HepG2 (cell line): ENCODE measurements around the gene TMEM184B. TPM values are rescaled to one million over a fixed set of nuclear protein-coding genes. Genes with fewer than 3 reads are reported as not detected.

Experiments
- CEBPG ChIP-seq: IDR thresholded peaks from 2 replicates; pipeline ENCODE4 v1.6.1; 2016
- GABPB1 ChIP-seq: IDR thresholded peaks from 2 replicates; pipeline ENCODE4 v1.6.1; 2016; ENCODE audit warnings: mild to moderate bottlenecking, missing genetic modification reagents, moderate library complexity, missing compliant biosample characterization
- GATAD2A ChIP-seq: IDR thresholded peaks from 2 replicates; pipeline ENCODE4 v1.6.1; 2016
- GPN1 ChIP-seq: sonication (generic); formaldehyde crosslinking; IDR thresholded peaks from 2 replicates; pipeline ENCODE4 v1.5.1; 2020; ENCODE audit warnings: missing genetic modification reagents, borderline replicate concordance
- HOXA9 ChIP-seq: sonication (generic); formaldehyde crosslinking; IDR thresholded peaks from 2 replicates; pipeline ENCODE4 v1.8.1; 2022; ENCODE audit warnings: missing genetic modification reagents, mild to moderate bottlenecking, moderate library complexity, borderline replicate concordance
- KLF11 ChIP-seq: IDR thresholded peaks from 2 replicates; pipeline ENCODE4 v1.6.1; 2016; ENCODE audit warnings: missing compliant biosample characterization
- MATR3 ChIP-seq: sonication (generic); formaldehyde crosslinking; IDR thresholded peaks from 2 replicates; pipeline ENCODE4 v1.4.0; 2020; ENCODE audit warnings: missing genetic modification reagents
- RARA ChIP-seq: IDR thresholded peaks from 2 replicates; pipeline ENCODE4 v1.6.1; 2016; ENCODE audit warnings: missing genetic modification reagents, missing compliant biosample characterization
- RBAK ChIP-seq: sonication (generic); formaldehyde crosslinking; IDR thresholded peaks from 2 replicates; pipeline ENCODE4 v1.5.1; 2020; ENCODE audit warnings: mild to moderate bottlenecking, missing genetic modification reagents
- RXRB ChIP-seq: IDR thresholded peaks from 2 replicates; pipeline ENCODE4 v1.6.1; 2016; ENCODE audit warnings: borderline replicate concordance, missing genetic modification reagents, missing compliant biosample characterization
- THAP11 ChIP-seq: IDR thresholded peaks from 2 replicates; pipeline ENCODE4 v1.6.1; 2016; ENCODE audit warnings: missing biosample characterization, missing genetic modification reagents
- TMF1 ChIP-seq: sonication (generic); formaldehyde crosslinking; IDR thresholded peaks from 2 replicates; pipeline ENCODE4 v1.8.1; 2022; ENCODE audit warnings: low read depth, missing genetic modification reagents
- XRCC5 ChIP-seq: fragments of 200-400 bp; formaldehyde crosslinking; optimal IDR thresholded peaks from 2 replicates; pipeline ENCODE3; 2017; ENCODE audit warnings: mild to moderate bottlenecking, low read length
- ZC3H13 ChIP-seq: sonication (generic); formaldehyde crosslinking; IDR thresholded peaks from 2 replicates; pipeline ENCODE4 v1.8.1; 2023; ENCODE audit warnings: mild to moderate bottlenecking, missing genetic modification reagents, moderate library complexity
- ZHX1 ChIP-seq: sonication (generic); formaldehyde crosslinking; IDR thresholded peaks from 2 replicates; pipeline ENCODE4 v1.8.1; 2022; ENCODE audit warnings: low read depth, mild to moderate bottlenecking, missing genetic modification reagents
- polyA plus RNA-seq, 8 experiments: library from polyadenylated mRNA; depleted of rRNA in 3 of 8; stranded (reverse) in 7 of 8; unstranded in 1 of 8; fragments of >200 nt; fragmentation: Illumina TruSeq in 4 of 8; extraction: Trizol in 4 of 8; gene quantifications; 2 replicates each; pipeline versions ENCODE4 v1.2.1 to v1.2.3, GENCODE V29; 2011 to 2016; ENCODE audit warnings: low read depth in 4 of 8, missing spikeins in 1 of 8, mixed read lengths in 1 of 8; ENCODE audit not compliant: insufficient read depth in 1 of 8
- total RNA-seq, 5 experiments: library from RNA; depleted of rRNA; stranded (reverse); fragments of >200 nt; fragmentation: Illumina TruSeq; extraction: Trizol; gene quantifications; 2 replicates each; pipeline ENCODE4 v1.2.3, GENCODE V29; 2016; ENCODE audit warnings: low read depth in 1 of 5
- TF ChIP-seq, protein P1 (sequence below): sonication (generic); formaldehyde crosslinking; IDR thresholded peaks from 2 replicates; pipeline ENCODE4 v1.5.0; 2020; ENCODE audit warnings: mild to moderate bottlenecking, missing genetic modification reagents
- TF ChIP-seq, protein P2 (sequence below): IDR thresholded peaks from 2 replicates; pipeline ENCODE4 v1.6.1; 2012; ENCODE audit warnings: low read length, improper control_type of control experiment
- TF ChIP-seq, protein P3 (sequence below): sonication (generic); formaldehyde crosslinking; IDR thresholded peaks from 2 replicates; pipeline ENCODE4 v1.8.1; 2023; ENCODE audit warnings: mild to moderate bottlenecking, inconsistent platforms, moderate library complexity, missing genetic modification reagents, borderline replicate concordance

The TMEM184B gene
- total and polyA plus RNA-seq, 2 of the 13 experiments (the other 11 are each of a cell fraction or from before 2014, with no cell fraction given), result 15.9 to 16.0 TPM

DNA sequence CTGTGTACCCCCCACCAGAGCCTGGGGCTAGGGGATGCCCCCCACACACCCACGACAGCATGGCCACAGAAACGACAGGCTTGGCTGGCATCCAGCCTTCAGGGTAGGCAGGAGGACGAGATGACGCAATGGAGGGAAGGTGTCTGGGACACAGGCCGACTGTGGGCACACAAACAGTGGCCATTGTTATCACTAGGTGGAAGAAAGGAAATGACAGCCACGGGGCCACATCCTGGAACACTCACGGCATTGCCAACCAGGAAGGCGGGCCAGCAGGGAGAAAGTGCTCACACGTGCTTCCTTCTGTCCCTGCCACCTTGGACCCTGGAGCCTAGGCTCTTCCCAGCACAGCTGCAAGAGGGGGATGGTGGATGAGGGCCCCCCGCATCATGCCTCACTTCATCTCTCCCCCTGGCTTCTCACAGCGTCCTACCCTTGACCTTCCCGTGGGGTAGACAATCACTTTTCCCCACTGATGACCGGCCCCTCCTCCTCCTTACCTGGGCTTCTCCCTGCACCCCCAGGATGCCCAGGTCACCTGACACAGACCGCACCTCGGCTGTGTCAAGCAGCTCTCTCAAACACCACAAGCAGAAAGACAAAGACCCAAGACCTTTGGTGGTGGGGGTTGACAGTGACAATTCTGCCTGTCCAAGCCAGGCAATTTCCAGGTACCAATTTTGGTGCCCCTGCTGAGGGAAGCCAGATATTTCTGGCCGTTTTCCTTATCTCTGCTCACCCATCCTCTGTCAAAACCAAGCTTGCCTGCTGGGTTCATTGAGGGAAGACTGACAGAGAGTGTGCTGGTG lies 99.8 kb downstream of the TMEM184B start (continued):
- TF ChIP-seq HOXA9 (CRISPR knock-in tag), result no peak
- no peak for TF ChIP-seq ZC3H13 (CRISPR knock-in tag)
- TF ChIP-seq RBAK, result no peak
- TF ChIP-seq MATR3 (CRISPR knock-in tag), result no peak
- 0 out of 2 replicates have a peak, but pooled peaks have one; percentile 8 for TF ChIP-seq RXRB (CRISPR knock-in tag)
- TF ChIP-seq, protein P1, sequence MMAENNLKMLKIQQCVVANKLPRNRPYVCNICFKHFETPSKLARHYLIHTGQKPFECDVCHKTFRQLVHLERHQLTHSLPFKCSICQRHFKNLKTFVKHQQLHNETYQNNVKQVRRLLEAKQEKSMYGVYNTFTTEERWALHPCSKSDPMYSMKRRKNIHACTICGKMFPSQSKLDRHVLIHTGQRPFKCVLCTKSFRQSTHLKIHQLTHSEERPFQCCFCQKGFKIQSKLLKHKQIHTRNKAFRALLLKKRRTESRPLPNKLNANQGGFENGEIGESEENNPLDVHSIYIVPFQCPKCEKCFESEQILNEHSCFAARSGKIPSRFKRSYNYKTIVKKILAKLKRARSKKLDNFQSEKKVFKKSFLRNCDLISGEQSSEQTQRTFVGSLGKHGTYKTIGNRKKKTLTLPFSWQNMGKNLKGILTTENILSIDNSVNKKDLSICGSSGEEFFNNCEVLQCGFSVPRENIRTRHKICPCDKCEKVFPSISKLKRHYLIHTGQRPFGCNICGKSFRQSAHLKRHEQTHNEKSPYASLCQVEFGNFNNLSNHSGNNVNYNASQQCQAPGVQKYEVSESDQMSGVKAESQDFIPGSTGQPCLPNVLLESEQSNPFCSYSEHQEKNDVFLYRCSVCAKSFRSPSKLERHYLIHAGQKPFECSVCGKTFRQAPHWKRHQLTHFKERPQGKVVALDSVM (CRISPR knock-in tag), result no peak
- peak; percentile 71; the same call in 1 of the 2 replicates for TF ChIP-seq GATAD2A (CRISPR knock-in tag)
- TF ChIP-seq KLF11 (CRISPR knock-in tag), result no peak
- peak; percentile 96 for TF ChIP-seq CEBPG (CRISPR knock-in tag)
- 0 out of 2 replicates have a peak, but pooled peaks have one; percentile 37 for TF ChIP-seq ZHX1 (CRISPR knock-in tag)
- TF ChIP-seq RARA, result peak; percentile 49; the same call in 1 of the 2 replicates
- 0 out of 2 replicates have a peak, but pooled peaks have one; percentile 38 for TF ChIP-seq THAP11 (CRISPR knock-in tag)
- TF ChIP-seq, protein P2, sequence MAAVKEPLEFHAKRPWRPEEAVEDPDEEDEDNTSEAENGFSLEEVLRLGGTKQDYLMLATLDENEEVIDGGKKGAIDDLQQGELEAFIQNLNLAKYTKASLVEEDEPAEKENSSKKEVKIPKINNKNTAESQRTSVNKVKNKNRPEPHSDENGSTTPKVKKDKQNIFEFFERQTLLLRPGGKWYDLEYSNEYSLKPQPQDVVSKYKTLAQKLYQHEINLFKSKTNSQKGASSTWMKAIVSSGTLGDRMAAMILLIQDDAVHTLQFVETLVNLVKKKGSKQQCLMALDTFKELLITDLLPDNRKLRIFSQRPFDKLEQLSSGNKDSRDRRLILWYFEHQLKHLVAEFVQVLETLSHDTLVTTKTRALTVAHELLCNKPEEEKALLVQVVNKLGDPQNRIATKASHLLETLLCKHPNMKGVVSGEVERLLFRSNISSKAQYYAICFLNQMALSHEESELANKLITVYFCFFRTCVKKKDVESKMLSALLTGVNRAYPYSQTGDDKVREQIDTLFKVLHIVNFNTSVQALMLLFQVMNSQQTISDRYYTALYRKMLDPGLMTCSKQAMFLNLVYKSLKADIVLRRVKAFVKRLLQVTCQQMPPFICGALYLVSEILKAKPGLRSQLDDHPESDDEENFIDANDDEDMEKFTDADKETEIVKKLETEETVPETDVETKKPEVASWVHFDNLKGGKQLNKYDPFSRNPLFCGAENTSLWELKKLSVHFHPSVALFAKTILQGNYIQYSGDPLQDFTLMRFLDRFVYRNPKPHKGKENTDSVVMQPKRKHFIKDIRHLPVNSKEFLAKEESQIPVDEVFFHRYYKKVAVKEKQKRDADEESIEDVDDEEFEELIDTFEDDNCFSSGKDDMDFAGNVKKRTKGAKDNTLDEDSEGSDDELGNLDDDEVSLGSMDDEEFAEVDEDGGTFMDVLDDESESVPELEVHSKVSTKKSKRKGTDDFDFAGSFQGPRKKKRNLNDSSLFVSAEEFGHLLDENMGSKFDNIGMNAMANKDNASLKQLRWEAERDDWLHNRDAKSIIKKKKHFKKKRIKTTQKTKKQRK, result no peak
- peak; percentile 45 for TF ChIP-seq XRCC5
- TF ChIP-seq, protein P3, sequence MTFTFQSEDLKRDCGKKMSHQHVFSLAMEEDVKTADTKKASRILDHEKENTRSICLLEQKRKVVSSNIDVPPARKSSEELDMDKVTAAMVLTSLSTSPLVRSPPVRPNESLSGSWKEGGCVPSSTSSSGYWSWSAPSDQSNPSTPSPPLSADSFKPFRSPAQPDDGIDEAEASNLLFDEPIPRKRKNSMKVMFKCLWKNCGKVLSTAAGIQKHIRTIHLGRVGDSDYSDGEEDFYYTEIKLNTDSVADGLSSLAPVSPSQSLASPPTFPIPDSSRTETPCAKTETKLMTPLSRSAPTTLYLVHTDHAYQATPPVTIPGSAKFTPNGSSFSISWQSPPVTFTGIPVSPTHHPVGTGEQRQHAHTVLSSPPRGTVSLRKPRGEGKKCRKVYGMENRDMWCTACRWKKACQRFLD, result no peak
- TF ChIP-seq GABPB1, result peak; percentile 55; the same call in 1 of the 2 replicates
- TF ChIP-seq TMF1 (CRISPR knock-in tag), result no peak
- no peak for TF ChIP-seq GPN1
